ENCODE results near the gene ATP6V0A1. TPM values are rescaled to one million over a fixed set of nuclear protein-coding genes. Genes with fewer than 3 reads are reported as not detected.
A peak's percentile ranks its signal among the peaks of the same experiment; 100 is the strongest.

ATP6V0A1 gene
- total RNA-seq, 2 donors from 2014 or later, result 77.6 to 93.0 TPM

DNA sequence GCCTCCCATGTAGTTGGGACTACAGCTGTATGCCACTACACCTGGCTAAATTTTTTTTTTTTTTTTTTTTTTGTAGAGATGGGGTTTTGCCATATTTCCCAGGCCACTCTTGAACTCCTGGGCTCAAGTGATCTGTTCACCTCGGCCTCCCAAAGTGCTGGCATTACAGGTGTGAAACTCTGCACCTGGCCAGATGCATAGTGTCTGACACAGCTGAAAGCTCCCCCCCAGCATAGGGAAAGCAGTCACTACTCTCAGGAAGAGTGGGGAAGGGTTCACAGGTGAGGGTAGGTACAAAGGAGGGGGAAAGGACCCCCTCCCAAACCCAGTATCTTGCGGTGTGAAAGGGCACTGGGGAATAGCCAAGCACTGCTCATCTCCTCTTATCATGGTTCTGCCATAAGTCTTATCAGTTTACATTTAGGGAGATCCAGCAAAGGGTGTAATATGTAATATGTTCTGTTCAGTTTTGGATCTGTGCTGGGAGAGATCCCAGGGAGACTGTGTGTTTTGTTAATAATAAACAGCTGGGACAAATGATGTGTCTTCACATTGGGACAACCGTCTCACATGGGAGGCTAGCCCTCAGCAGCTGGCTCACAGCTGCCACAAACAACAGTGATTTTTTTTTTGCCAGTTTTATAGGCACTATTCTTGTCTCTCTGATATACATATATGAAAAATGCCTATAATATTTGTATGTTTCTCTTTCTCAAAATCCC is 28.8 kb upstream of the ATP6V0A1 start:
- no peaks in the 10 kb centered on the region for H3K4me1 ChIP-seq
- no peak for DNase-seq
- TF ChIP-seq, protein P1, sequence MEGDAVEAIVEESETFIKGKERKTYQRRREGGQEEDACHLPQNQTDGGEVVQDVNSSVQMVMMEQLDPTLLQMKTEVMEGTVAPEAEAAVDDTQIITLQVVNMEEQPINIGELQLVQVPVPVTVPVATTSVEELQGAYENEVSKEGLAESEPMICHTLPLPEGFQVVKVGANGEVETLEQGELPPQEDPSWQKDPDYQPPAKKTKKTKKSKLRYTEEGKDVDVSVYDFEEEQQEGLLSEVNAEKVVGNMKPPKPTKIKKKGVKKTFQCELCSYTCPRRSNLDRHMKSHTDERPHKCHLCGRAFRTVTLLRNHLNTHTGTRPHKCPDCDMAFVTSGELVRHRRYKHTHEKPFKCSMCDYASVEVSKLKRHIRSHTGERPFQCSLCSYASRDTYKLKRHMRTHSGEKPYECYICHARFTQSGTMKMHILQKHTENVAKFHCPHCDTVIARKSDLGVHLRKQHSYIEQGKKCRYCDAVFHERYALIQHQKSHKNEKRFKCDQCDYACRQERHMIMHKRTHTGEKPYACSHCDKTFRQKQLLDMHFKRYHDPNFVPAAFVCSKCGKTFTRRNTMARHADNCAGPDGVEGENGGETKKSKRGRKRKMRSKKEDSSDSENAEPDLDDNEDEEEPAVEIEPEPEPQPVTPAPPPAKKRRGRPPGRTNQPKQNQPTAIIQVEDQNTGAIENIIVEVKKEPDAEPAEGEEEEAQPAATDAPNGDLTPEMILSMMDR (IDR thresholded peaks at IDR 0.05), result no peak
- H3K27me3 ChIP-seq, result no peaks in the 10 kb centered on the region
- H3K9me3 ChIP-seq, result no peaks in the 10 kb centered on the region
- no peak overlapping the region for H3K9ac ChIP-seq (ENCODE audit: low read depth in 2 of 2, low read length in 2 of 2)
- intact Hi-C loops (cut with DNase I), result loop anchor here (2.0 kb wide), 1 partner anchor 87 kb away; no protein-coding TSS in a partner anchor
- no peaks in the 10 kb centered on the region for H3K36me3 ChIP-seq
- no peak overlapping the region for H3K27ac ChIP-seq
- no peak overlapping the region for H3K4me3 ChIP-seq

DNA sequence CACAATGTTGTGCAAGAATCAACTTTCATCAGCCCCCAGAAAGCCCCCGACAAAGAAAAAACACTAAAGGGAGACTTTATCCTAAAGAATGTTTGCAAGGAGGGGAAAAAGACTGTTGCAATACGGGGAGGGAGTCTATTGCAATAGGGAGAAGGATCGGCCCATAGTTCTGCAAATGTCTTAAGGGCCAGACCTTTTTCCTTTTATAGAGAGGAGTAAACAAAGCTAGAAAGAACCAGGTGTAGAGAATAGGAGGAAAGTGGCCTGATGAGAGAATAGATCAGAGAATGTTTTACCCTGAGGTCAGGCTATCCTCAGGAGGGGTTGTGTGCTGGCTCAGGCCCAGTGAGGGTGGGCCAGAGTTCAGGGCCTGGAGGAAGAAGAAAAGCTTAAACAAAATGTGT is 26.9 kb upstream of the ATP6V0A1 start:
- TF ChIP-seq, protein P1 (IDR thresholded peaks at IDR 0.05), result no peak
- H3K27ac ChIP-seq, result no peak overlapping the region
- H3K9ac ChIP-seq (ENCODE audit: low read depth in 2 of 2, low read length in 2 of 2), result no peak overlapping the region
- H3K36me3 ChIP-seq, result no peaks in the 10 kb centered on the region
- H3K4me1 ChIP-seq, result no peaks in the 10 kb centered on the region
- H3K4me3 ChIP-seq, result no peak overlapping the region
- no peak for DNase-seq
- intact Hi-C loops (cut with DNase I), result no loop called here
- no peaks in the 10 kb centered on the region for H3K27me3 ChIP-seq
- H3K9me3 ChIP-seq, result no peaks in the 10 kb centered on the region

DNA sequence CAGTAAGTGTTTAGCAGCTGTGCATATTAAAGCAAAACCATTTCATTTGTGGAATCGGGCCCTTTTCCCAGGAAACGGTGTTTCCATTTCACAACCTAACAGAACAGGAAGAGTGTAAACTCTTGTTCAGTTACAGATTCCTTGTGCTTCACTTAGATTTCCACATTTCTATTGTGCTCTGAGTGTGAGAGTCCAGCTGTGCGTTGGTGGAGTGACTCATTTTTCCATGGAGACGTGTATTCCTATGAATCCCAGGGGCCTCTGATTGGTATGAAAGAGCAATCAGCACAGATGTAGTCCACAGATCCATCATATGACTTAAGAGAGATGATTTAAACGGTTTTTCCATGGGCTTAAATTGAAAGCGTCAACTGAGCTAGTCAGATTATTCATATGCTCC is 22.3 kb upstream of the ATP6V0A1 start:
- no peaks in the 10 kb centered on the region for H3K27me3 ChIP-seq
- peak overlapping the region; percentile 25 for H3K27ac ChIP-seq
- no peaks in the 10 kb centered on the region for H3K36me3 ChIP-seq
- TF ChIP-seq, protein P1 (IDR thresholded peaks at IDR 0.05), result no peak
- intact Hi-C loops (cut with DNase I), result no loop called here
- no peak overlapping the region for H3K4me3 ChIP-seq
- no peak overlapping the region for H3K9ac ChIP-seq (ENCODE audit: low read depth in 2 of 2, low read length in 2 of 2)
- no peaks in the 10 kb centered on the region for H3K4me1 ChIP-seq
- no peaks in the 10 kb centered on the region for H3K9me3 ChIP-seq
- DNase-seq, result no peak

DNA sequence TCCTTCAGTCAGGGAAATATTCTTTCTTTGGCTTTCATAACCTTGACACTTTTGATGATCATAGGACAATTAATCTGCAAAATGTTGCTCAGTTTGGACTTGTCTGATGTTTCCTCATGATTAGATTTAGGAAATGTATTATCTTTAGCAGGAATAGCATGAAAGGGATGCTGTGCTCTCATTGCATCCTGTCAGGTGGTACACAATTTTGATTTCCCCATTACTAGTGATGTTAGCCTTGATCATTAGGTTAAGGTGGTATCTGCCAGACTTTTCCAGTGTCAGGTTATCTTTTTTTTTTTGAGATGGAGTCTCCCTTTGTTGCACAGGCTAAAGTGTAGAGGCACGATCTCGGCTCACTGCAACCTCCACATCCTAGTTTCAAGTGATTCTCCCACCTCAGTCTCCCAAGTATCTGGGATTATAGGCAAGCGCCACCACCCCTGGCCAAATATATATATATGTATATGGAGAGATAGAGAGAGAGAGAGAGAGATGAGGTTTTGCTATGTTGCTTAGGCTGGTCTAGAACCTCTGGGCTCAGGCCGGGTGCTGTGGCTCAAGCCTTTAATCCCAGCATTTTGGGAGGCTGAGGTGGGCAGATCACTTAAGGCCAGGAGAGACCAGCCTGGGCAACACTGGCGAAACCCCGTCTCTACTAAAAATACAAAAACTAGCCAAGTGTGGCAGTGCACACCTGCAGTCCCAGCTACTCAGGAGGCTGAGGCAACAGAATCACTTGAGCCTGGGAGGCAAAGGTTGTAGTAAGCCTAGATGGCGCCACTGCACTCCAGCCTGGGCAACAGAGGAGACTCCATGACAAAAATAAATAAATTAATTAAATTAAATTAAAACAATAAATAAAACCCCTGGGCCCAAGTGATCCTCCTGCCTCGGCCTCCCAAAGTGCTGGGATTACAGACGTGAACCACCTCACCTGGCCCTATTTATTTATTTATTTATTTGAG is 19.8 kb upstream of the ATP6V0A1 start:
- TF ChIP-seq, protein P1 (IDR thresholded peaks at IDR 0.05), result peak; percentile 53
- Histone ChIP-seq H3K36me3 (no peaks in the 10 kb centered on the region), H3K4me1 (no peaks in the 10 kb centered on the region), H3K27me3 (no peaks in the 10 kb centered on the region), H3K27ac (no peak overlapping the region), H3K9ac (ENCODE audit: low read depth in 2 of 2, low read length in 2 of 2) (no peak overlapping the region), H3K4me3 (no peak overlapping the region), H3K9me3 (no peaks in the 10 kb centered on the region)
- intact Hi-C loops (cut with DNase I), result no loop called here
- DNase-seq, result peak; percentile 61

DNA sequence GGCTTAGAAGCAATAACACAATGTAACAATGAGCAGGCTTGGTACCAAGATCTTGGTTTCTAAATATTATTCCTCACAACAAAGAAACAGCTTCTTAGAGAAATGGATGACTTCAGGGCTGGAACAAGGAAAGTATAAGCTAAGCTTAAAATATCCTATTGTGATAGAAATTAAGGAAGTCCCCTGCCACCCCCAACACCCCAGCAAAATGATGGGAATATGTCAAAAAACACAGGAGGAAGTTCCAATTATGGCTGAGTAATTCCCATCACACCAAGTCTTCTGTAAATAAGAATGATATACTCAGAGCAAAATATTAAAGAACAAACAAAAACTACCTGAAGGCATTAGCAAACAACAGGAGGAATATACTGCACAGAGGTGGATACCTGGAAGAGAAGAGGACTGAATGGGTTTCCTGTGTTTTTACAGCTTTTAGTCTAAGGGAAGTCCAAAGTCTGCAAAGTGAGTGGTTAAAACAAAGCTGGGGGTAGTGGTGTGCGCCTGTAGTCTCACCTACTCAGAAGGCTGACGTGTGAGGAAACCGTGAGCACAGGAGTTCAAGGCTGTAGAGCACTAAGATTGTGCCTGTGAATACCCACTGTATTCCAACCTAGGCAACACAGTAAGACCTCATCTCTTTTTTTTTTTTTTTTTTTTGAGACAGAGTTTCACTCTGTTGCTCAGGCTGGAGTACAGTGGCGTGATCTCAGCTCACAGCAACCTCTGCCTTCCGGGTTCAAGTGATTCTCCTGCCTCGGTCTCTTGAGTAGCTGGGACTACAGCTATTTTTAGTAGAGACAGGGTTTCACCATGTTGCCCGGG is 17.1 kb upstream of the ATP6V0A1 start:
- Histone ChIP-seq H3K36me3 (no peaks in the 10 kb centered on the region), H3K27ac (peak overlapping the region; percentile 56), H3K9ac (ENCODE audit: low read depth in 2 of 2, low read length in 2 of 2) (no peak overlapping the region), H3K27me3 (no peaks in the 10 kb centered on the region), H3K4me1 (no peaks in the 10 kb centered on the region), H3K4me3 (no peak overlapping the region), H3K9me3 (no peaks in the 10 kb centered on the region)
- intact Hi-C loops (cut with DNase I), result no loop called here
- peak; percentile 66 for DNase-seq
- TF ChIP-seq, protein P1 (IDR thresholded peaks at IDR 0.05), result no peak

All from colonic mucosa (tissue), 4 donors.